Measurements from ENCODE around the gene DDA1.

GRCh38 chr19:17328517-17329365, 19.4 kb downstream of the DDA1 start:
- TF ChIP-seq POLR2A (IDR thresholded peaks at IDR 0.05) (no peak), CTCF (IDR thresholded peaks at IDR 0.05) (no peak), EP300 (IDR thresholded peaks at IDR 0.05) (no peak), POLR2AphosphoS5 (IDR thresholded peaks at IDR 0.05) (no peak)
